Smooth muscle cell (in vitro differentiated cells): ENCODE measurements around the gene TENT4A. TPM values are rescaled to one million over a fixed set of nuclear protein-coding genes. Genes with fewer than 3 reads are reported as not detected.

ENCODE experiments used
- DNase-seq: peaks from one replicate; lab custom pipeline; 2025; ENCODE audit not compliant: unreplicated experiment; lab: John Stamatoyannopoulos, UW
- H2AFZ ChIP-seq: fragments of 200-600 bp; sonication (generic); 2 replicates; pipeline ENCODE4 v1.6.0; 2016; ENCODE audit warnings: antibody characterized with exemption, low read depth, mild to moderate bottlenecking
- H3F3A ChIP-seq: fragments of 200-600 bp; sonication (generic); 2 replicates; pipeline ENCODE4 v1.6.0; 2017; ENCODE audit warnings: antibody characterized with exemption, low read depth
- H3K27ac ChIP-seq: fragments of 200-600 bp; sonication (generic); 2 replicates; pipeline ENCODE4 v1.5.1; 2016; ENCODE audit warnings: low read depth, mild to moderate bottlenecking
- H3K27me3 ChIP-seq: fragments of 200-600 bp; sonication (generic); 2 replicates; pipeline ENCODE4 v1.6.1; 2016; ENCODE audit warnings: low read depth, mild to moderate bottlenecking
- H3K36me3 ChIP-seq: fragments of 200-600 bp; sonication (generic); 2 replicates; pipeline ENCODE4 v1.5.1; 2016; ENCODE audit warnings: low read depth
- H3K4me1 ChIP-seq: fragments of 200-600 bp; sonication (generic); 2 replicates; pipeline ENCODE4 v1.5.1; 2016; ENCODE audit warnings: low read depth
- H3K4me2 ChIP-seq: fragments of 200-600 bp; sonication (generic); 2 replicates; pipeline ENCODE4 v1.6.0; 2016; ENCODE audit warnings: mild to moderate bottlenecking
- H3K4me3 ChIP-seq: fragments of 200-600 bp; sonication (generic); 2 replicates; pipeline ENCODE4 v1.5.1; 2016; ENCODE audit warnings: mild to moderate bottlenecking
- H3K79me2 ChIP-seq: fragments of 200-600 bp; sonication (generic); 2 replicates; pipeline ENCODE4 v1.6.0; 2016; ENCODE audit warnings: low read depth, mild to moderate bottlenecking
- H3K9ac ChIP-seq: fragments of 200-600 bp; sonication (generic); 2 replicates; pipeline ENCODE4 v1.6.0; 2016; ENCODE audit warnings: low read depth
- H3K9me3 ChIP-seq: fragments of 200-600 bp; sonication (generic); replicated peaks from 2 replicates; pipeline ENCODE4 v1.5.1; 2016; ENCODE audit warnings: low read depth
- H4K20me1 ChIP-seq: fragments of 200-600 bp; sonication (generic); 2 replicates; pipeline ENCODE4 v1.6.0; 2016; ENCODE audit warnings: low read depth
- CTCF ChIP-seq: fragments of 200-600 bp; sonication (generic); IDR thresholded peaks from 2 replicates; pipeline ENCODE4 v1.5.1; 2017; ENCODE audit warnings: borderline replicate concordance, mild to moderate bottlenecking, antibody characterized with exemption; ENCODE audit not compliant: insufficient read depth, poor library complexity, severe bottlenecking
- WGBS: methylation state at CpG from one replicate; pipeline ENCODE4 v1.1.7; 2016; ENCODE audit warnings: low lambda C conversion rate; 5-methylcytosine and 5-hydroxymethylcytosine counted together
- polyA plus RNA-seq: library from polyadenylated mRNA; unstranded; fragments of >200 nt; fragmentation: Nextera tagmentation; extraction: Ambion mirVana; gene quantifications from 2 replicates; pipeline ENCODE4 v1.2.1, GENCODE V29; 2016
- total RNA-seq: library from RNA; depleted of rRNA; stranded (reverse); fragments of >200 nt; gene quantifications from 2 replicates; pipeline ENCODE4 v1.2.3, GENCODE V29; 2014

Gene TENT4A
- total and polyA plus RNA-seq, 2 experiments from 2014 or later: 10.0 to 16.2 TPM

- Histone ChIP-seq H3K9me3 (no peaks in the 10 kb centered on the region), H3K4me3 (peak overlapping the region; percentile 68), H3K9ac (no peak overlapping the region), H4K20me1 (peaks cover 74% of the 10 kb centered on the region), H2AFZ (no peak overlapping the region), H3K79me2 (peaks cover 74% of the 10 kb centered on the region), H3K36me3 (no peaks in the 10 kb centered on the region), H3F3A (peaks cover 10% of the 10 kb centered on the region), H3K4me2 (peak overlapping the region; percentile 94), H3K27ac (no peak overlapping the region), H3K27me3 (no peaks in the 10 kb centered on the region), H3K4me1 (peaks cover 34% of the 10 kb centered on the region)
- TF ChIP-seq CTCF: no peak
- 84% methylated on average over 4 of the region's 4 CpGs for WGBS
- DNase-seq: no peak
These were observed 3.5 kb downstream of the TENT4A start for GRCh38 chr5:6716629-6717149.

- Histone ChIP-seq H3F3A (peaks cover 4% of the 10 kb centered on the region), H3K79me2 (peaks cover 80% of the 10 kb centered on the region), H3K4me2 (peak overlapping the region; percentile 94), H3K36me3 (no peaks in the 10 kb centered on the region), H4K20me1 (peaks cover 80% of the 10 kb centered on the region), H3K4me3 (no peak overlapping the region), H3K9me3 (no peaks in the 10 kb centered on the region), H3K4me1 (peaks cover 28% of the 10 kb centered on the region), H2AFZ (no peak overlapping the region), H3K9ac (no peak overlapping the region), H3K27ac (no peak overlapping the region), H3K27me3 (no peaks in the 10 kb centered on the region)
- DNase-seq: no peak
- TF ChIP-seq CTCF: no peak
These were observed 4.0 kb downstream of the TENT4A start for GRCh38 chr5:6717247-6717646.

- H4K20me1 ChIP-seq: peaks cover 84% of the 10 kb centered on the region
- H3K36me3 ChIP-seq: no peaks in the 10 kb centered on the region
- 82% methylated on average over 4 of the region's 4 CpGs for WGBS
- DNase-seq: no peak
- TF ChIP-seq CTCF: no peak
- H3K4me1 ChIP-seq: peaks cover 28% of the 10 kb centered on the region
- H3K9me3 ChIP-seq: no peaks in the 10 kb centered on the region
- H3K4me2 ChIP-seq: peak overlapping the region; percentile 94
- peaks cover 84% of the 10 kb centered on the region for H3K79me2 ChIP-seq
- peaks cover 4% of the 10 kb centered on the region for H3F3A ChIP-seq
- H3K27me3 ChIP-seq: no peaks in the 10 kb centered on the region
- no peak overlapping the region for H3K27ac ChIP-seq
- no peak overlapping the region for H3K9ac ChIP-seq
- no peak overlapping the region for H3K4me3 ChIP-seq
- no peak overlapping the region for H2AFZ ChIP-seq
These were observed 4.5 kb downstream of the TENT4A start for GRCh38 chr5:6717687-6718086.

GRCh38 chr5:6718161-6718681, 5.0 kb downstream of the TENT4A start:
- H4K20me1 ChIP-seq: peaks cover 89% of the 10 kb centered on the region

More at GRCh38 chr5:6718161-6718681, 5.0 kb downstream of the TENT4A start:
- H3K79me2 ChIP-seq: peaks cover 90% of the 10 kb centered on the region
- H3K36me3 ChIP-seq: no peaks in the 10 kb centered on the region
- peaks cover 4% of the 10 kb centered on the region for H3F3A ChIP-seq
- 90% methylated on average over 14 of the region's 14 CpGs for WGBS
- H3K4me2 ChIP-seq: no peak overlapping the region
- H3K27ac ChIP-seq: no peak overlapping the region
- no peak overlapping the region for H3K4me3 ChIP-seq
- no peaks in the 10 kb centered on the region for H3K9me3 ChIP-seq
- H2AFZ ChIP-seq: no peak overlapping the region
- H3K27me3 ChIP-seq: no peaks in the 10 kb centered on the region
- H3K9ac ChIP-seq: no peak overlapping the region
- no peak for DNase-seq
- no peak for TF ChIP-seq CTCF
- peaks cover 32% of the 10 kb centered on the region for H3K4me1 ChIP-seq
